ENCODE results near the gene RASGEF1C.
"Not testable (repeated sequence)": the region's sequence is repeated elsewhere in the genome, so short reads cannot be mapped to it uniquely, and the experiment has no call there.

Gene RASGEF1C

DNA sequence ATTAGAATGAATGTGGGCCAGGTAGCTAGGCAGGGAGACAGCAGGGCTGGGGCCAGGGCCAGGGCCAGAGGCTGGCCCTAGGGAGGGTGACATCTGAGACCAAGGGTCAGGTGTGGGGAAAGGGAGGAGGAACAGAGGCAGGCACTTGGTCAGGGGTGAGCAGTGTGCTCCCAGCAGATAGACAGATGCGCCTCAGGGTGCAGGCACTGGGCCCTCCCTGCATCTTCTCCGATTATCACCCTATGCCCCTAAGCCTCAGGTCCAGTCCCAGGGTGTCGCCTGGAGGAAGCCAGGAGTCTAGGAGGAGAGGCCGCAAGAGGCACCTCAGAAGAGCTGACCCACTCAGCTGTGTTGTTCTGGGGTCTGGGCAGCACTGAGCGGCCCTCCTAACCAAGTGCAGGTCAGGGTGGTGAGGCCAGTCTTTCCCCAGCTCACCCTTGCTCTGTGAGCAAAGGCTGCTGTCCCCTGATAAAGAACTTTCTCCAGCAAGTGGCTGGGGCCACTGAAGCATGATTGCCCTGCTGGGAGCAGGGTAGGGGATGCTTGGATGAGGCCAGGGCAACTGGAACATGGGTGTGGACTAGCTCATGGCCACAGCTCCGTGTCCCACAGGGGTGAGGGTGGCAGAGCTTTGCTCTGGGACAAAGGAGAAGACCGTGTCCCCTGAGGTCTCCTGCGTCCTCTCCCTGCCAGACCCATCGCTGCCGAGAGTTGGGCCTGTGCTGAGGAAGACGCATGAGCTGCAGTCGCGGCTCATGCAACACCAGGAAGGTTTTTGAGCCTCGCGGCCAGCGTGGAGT, 2.1 kb upstream of the RASGEF1C start:
- DNase-seq: no peak

GRCh38 chr5:180210077-180210476, 1.1 kb upstream of the RASGEF1C start:
- not testable (repeated sequence) for DNase-seq

DNA sequence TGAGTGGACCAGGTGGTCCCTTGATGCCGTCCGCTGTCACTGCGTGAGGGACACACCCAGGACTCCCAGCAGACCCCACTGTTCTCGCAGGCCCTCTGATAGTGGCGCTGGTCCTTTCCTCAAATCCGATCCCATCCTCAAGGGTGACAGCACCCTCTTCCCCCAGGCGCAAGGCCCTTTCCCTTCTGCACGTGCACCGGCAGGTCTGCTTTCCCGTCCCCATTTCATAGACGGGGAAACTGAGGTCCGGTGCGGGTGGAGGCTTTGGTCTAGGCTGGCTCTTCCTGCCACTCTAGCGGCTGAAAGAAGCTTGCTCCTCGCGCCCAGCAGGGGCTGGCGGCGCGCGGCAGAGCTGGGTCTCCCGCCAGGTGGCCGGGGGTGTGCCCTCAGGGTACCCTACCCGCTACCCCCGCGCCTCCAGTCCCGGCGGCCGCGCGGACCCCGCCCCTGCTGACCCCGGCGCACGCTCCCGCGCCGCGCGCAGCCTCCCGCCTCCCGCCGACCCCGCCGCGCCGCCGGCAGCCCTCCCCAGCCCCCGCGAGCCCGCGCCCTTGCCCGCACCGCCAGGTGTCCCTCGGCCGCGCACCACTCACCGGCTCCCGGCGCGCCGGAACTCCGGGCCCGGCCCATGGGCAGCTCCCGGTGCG, 453 bp downstream of the RASGEF1C start:
- no peak for DNase-seq

- DNase-seq: no peak
Measured at GRCh38 chr5:180208038-180208434, 975 bp downstream of the RASGEF1C start.

- no peak for DNase-seq
Measured at GRCh38 chr5:180207593-180207992, 1.4 kb downstream of the RASGEF1C start.

GRCh38 chr5:180206993-180207392, 2.0 kb downstream of the RASGEF1C start:
- no peak for DNase-seq

DNA sequence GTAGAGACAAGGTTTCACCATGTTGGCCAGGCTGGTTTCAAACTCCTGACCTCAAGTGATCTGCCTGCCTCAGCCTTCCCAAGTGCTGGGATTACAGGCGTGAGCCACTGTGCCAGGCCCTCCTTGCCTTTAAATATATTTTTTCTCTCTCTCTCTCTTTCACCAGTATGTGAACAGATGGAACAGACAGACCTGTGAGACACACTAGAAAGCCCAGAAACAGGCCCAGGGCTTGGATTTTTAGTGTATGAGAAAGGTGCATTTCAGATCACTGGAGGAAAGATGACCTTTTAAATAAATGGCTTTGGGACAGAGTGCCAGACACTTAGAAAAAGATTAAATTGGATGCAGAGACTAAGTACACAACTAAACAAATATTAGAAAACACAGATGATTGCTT, 3.1 kb downstream of the RASGEF1C start:
- DNase-seq: no peak

DNA sequence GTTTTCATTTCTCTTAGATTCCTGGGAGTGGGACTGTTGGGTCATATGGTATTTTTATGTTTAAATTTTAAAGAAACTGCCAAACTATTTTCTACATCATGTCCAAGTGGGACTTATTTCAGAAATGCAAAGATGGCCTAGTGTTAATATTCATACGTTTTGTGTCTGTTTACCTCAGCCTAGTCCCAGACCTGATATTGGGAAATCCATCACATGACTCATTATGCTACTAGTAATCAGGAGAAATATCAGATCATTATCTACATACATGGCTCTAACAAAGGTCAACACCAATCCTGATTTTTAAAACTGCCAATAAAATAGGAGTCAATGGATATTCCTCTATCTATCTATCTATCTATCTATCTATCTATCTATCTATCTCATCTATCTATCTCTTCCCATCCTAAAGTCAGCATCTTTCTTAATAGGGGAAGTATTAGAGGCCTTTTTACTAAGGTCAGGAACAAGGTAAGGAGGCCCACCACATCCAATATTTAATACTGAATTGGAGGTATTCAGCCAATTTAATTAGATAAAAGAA, 4.7 kb downstream of the RASGEF1C start:
- DNase-seq: no peak

DNA sequence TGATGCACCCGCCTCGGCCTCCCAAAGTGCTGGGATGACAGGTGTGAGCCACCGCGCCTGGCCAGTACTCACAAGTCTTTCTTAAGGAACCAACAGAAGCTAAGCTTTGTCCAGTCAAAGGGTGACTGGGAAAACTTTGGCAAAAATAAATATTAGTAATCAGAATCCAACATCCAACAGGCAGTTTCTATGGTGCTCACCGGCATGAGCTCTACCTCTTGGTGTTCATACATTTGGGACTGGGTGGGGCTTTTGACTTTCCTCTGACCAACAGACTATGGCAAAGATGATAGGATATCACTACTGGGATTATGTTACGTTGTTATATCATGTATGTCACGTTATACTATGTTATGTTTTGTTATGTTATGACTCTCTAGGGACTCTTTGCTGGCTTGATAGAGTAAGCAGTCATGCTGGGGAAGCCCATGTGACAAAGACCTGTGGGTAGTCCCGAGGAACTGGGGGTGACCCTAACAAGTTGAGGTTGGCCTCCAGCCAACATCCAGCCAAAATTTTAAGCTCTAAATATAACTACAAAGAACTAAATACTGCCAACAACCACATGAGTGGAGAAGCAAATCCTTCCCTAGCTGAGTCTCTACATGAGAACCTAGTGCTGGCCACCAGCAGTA, 6.0 kb downstream of the RASGEF1C start:
- no peak for DNase-seq

- DNase-seq: no peak
Measured at GRCh38 chr5:180201051-180201987, 7.7 kb downstream of the RASGEF1C start.

DNA sequence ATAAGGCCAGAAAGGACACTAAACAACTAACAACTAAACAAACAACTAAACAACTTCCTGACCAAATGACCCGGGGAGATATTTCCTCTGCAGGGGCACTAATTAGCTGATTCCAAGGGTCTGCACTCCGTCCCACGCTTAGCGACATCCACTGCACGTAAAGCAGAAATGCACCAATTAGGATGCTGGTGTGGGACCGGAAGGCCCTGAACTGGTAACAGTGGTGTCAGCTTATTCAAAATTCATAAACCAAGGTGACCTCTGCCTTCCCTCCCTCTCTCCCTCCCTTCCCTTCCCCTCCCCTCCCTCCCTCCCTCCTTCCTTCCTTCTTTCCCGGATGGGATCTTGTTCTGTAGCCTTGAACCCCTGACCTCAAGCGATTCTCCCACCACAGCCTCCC, 9.6 kb downstream of the RASGEF1C start:
- no peak for DNase-seq

DNA sequence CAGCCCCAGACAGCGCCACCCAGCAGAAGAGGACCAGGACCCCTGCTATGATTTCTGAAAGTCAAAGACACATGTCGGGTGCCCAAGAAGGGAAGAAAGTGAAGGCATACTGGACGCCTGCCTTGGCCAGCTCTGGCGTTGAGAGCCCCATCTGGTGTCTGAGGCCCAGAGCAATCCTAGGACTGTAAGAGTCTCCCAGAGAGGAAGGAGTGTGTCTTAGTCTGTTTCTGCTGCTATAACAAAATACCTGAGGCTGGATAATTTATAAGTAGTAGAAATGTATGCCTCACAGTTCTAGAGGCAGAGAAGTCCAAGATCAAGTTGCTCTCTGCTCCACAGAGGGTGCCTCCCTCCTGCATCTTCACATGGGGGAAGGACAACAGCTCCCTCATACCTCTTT, 10.8 kb downstream of the RASGEF1C start:
- no peak for DNase-seq

- no peak for DNase-seq
Measured at GRCh38 chr5:180197016-180197702, 11.9 kb downstream of the RASGEF1C start.

GRCh38 chr5:180194410-180195345, 14.3 kb downstream of the RASGEF1C start:
- DNase-seq: no peak

DNA sequence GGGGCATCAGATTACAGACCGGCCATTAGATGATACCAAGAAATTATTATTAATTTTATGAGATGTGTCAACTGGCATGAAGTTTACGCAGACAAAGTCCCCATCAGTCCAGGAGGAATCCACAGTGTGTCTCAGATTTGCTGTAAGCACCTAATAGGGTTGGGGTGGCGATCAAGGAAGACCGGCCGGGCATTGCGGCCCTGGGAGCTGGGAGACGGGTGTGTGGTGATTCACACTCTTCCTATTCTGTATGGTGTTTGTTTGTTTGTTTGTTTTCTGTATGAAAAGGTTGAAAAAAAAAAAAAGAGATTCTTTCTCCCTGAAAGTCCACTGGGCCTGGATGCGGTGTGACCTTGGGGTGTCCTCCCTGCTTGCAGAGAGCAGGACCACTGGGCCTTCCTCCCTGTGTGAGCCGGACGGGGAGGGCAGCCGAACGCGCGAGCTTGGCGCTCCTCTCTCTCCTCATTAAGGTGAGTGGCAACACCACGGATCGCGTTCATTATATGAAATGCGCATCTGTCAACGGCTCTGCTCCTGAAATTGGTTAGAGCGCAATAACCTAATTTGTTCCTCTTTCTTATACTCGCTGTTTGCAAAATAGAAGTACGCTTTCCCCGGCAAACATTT, 15.1 kb downstream of the RASGEF1C start:
- no peak for DNase-seq

DNA sequence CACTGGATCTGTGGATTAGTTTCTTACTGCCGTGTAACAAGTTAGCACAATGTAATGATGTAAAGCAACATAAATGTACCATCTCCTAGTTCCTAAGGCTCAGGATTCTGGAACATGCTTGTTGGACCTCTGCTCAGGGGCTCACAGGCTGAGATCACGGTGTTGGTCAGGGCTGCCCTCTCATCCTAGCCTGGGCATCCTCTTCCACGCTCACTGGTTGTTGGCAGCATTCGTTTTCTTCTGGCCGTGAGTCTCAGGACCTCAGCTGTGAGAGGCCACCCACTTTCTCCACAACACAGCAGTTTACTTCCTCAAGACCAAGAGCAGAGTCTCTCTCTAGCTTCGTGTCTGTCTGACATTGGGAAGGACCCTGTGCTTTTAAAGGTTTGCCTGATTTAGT, 17.3 kb downstream of the RASGEF1C start:
- DNase-seq: no peak

GRCh38 chr5:180187767-180188166, 21.2 kb downstream of the RASGEF1C start:
- DNase-seq: no peak

DNA sequence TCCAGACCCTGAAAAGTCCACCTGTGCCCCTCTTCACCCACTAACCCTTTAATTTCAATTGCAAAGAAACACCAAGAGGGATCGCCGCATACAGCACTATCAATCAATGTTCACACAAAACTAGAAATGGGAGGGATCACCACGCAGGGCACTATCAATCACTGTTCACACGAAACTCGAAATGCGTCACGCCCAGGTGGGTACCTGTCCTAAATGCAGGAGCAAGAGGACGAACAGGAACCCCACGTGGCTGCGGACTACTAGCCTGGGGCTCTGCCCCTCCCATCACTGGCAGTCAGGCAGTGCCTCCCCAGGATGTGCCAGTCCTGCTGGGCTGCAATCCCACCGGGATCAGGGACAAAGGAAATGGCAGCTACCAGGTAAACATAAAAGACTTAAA, 28.2 kb downstream of the RASGEF1C start:
- no peak for DNase-seq

DNA sequence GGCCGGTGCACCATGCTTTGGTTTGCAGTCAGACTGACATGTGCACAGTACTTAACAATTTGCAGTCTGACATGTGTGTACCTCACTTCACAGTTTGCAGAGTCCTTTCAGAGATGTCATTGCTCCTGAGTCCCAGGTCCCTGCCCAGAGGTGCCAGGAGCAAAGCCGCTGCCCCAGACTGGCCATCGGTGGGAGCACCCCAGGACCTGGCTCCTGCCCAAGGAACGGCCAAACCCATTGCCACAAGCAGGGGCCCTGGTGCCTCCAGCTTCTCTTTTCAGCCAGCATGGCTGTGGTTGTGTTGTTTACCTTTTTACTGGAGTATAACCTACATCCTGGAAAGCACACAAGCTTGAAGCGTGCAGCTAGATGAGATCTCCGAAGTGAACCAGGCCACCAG, 28.6 kb downstream of the RASGEF1C start:
- DNase-seq: no peak
